HEK293T (cell line): ENCODE results near the gene TNPO3.

Experiments
- ARNT ChIP-seq: fragments of 450-650 bp; IDR thresholded peaks from 2 replicates; pipeline ENCODE4 v1.6.1; 2017; ENCODE audit warnings: mild to moderate bottlenecking
- BHLHE40 ChIP-seq: fragments of 450-650 bp; IDR thresholded peaks from 2 replicates; pipeline ENCODE4 v1.6.1; 2016; ENCODE audit warnings: mild to moderate bottlenecking, moderate library complexity, borderline replicate concordance
- CTBP1 ChIP-seq: fragments of 450-650 bp; IDR thresholded peaks from 2 replicates; pipeline ENCODE4 v1.6.1; 2016; ENCODE audit warnings: borderline replicate concordance
- ELF4 ChIP-seq: fragments of 450-650 bp; IDR thresholded peaks from 2 replicates; pipeline ENCODE4 v1.6.1; 2017; ENCODE audit warnings: antibody characterized with exemption
- FOXM1 ChIP-seq: fragments of 450-650 bp; IDR thresholded peaks from 2 replicates; pipeline ENCODE4 v1.6.1; 2017; ENCODE audit warnings: mild to moderate bottlenecking, borderline replicate concordance
- HDGF ChIP-seq: fragments of 450-650 bp; IDR thresholded peaks from 2 replicates; pipeline ENCODE4 v1.6.1; 2017; ENCODE audit warnings: antibody characterized with exemption, borderline replicate concordance
- L3MBTL2 ChIP-seq: fragments of 450-650 bp; conservative IDR thresholded peaks from 2 replicates; pipeline ENCODE4 v1.6.1; 2016; ENCODE audit warnings: mild to moderate bottlenecking
- LEF1 ChIP-seq: fragments of 450-650 bp; IDR thresholded peaks from 2 replicates; pipeline ENCODE4 v1.6.1; 2017; ENCODE audit warnings: mild to moderate bottlenecking, borderline replicate concordance
- NFRKB ChIP-seq: fragments of 450-650 bp; IDR thresholded peaks from 2 replicates; pipeline ENCODE4 v1.6.1; 2016; ENCODE audit warnings: mild to moderate bottlenecking, moderate library complexity
- SP1 ChIP-seq: fragments of 450-650 bp; IDR thresholded peaks from 2 replicates; pipeline ENCODE4 v1.6.1; 2017
- TARDBP ChIP-seq: fragments of 450-650 bp; IDR thresholded peaks from 2 replicates; pipeline ENCODE4 v1.6.1; 2016
- ZNF384 ChIP-seq: fragments of 450-650 bp; IDR thresholded peaks from 2 replicates; pipeline ENCODE4 v1.6.1; 2016

DNA sequence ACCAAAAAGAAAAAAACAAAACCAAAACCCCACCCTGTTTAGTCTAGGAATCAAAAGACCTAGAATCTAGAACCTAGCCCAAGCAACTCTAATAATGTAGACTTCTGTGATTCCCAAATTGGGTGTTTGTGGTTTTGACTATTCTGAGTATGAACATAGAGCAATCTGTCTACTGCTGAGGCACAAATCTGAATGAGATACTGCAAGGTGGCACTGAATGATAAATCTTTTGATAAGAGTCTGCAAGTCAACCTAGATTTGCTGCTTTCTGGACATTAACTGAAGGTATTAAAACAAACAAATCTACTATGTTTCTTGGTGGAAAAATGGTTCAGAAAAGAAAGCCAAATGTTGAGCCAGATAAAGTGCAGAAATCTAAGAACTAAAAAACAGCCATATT is 66.5 kb downstream of the TNPO3 start:
- TF ChIP-seq SP1 = no peak
- TF ChIP-seq FOXM1 = no peak
- no peak for TF ChIP-seq LEF1
- TF ChIP-seq ARNT = no peak
- TF ChIP-seq ELF4 = no peak
- no peak for TF ChIP-seq CTBP1
- no peak for TF ChIP-seq TARDBP
- TF ChIP-seq BHLHE40 = no peak
- TF ChIP-seq NFRKB = no peak
- no peak for TF ChIP-seq ZNF384
- no peak for TF ChIP-seq HDGF
- no peak for TF ChIP-seq L3MBTL2
